Left lung (tissue), 10 donors: ENCODE data around the gene DMD. TPM values are rescaled to one million over a fixed set of nuclear protein-coding genes. Genes with fewer than 3 reads are reported as not detected.

Source experiments
- ATAC-seq: fragments of 200-7000 bp; cut with Tn5 transposase; one replicate; pipeline ENCODE4 v1.9.1; 2020; ENCODE audit warnings: moderate library complexity
- DNase-seq, 4 donors: peaks; one replicate each; pipeline ENCODE4 v3.0.0-alpha.2; 2013 to 2020
- H3K27ac ChIP-seq, 2 donors: fragments of 200-600 bp; sonication (generic) in 1 of 2; one replicate each; pipeline versions ENCODE4 v1.5.0 to v1.8.0; 2020 to 2021
- H3K27me3 ChIP-seq, 2 donors: fragments of 200-600 bp; sonication (generic) in 1 of 2; one replicate each; pipeline versions ENCODE4 v1.5.0 to v1.8.0; 2020 to 2021
- H3K36me3 ChIP-seq, 2 donors: fragments of 200-600 bp; sonication (generic) in 1 of 2; one replicate each; pipeline versions ENCODE4 v1.5.0 to v1.8.0; 2020 to 2021
- H3K4me1 ChIP-seq, 2 donors: fragments of 200-600 bp; one replicate each; pipeline ENCODE4 v1.8.0; 2021
- H3K4me3 ChIP-seq, 2 donors: fragments of 200-600 bp; sonication (generic) in 1 of 2; one replicate each; pipeline versions ENCODE4 v1.5.0 to v1.8.0; 2020 to 2021; ENCODE audit warnings: mild to moderate bottlenecking in 1 of 2
- H3K9me3 ChIP-seq, 2 donors: fragments of 200-600 bp; sonication (generic) in 1 of 2; one replicate each; pipeline versions ENCODE4 v1.5.0 to v1.8.0; 2020 to 2021
- CTCF ChIP-seq, 2 donors: fragments of 200-600 bp; sonication (generic) in 1 of 2; IDR thresholded peaks; one replicate each; pipeline versions ENCODE4 v1.5.0 to v1.8.0; 2021; ENCODE audit warnings: antibody characterized with exemption in 2 of 2
- intact Hi-C, 2 donors: fragments of 100-400 bp; cut with DNase I; formaldehyde crosslinking; loops; one replicate each; pipeline versions ENCODE4 v1.11.2 to v1.14.2; 2022
- polyA plus RNA-seq, 6 donors: library from polyadenylated mRNA; unstranded; fragments of 120-200 nt; gene quantifications; one replicate each; pipeline ENCODE4 v1.2.1, GENCODE V29; 2013; ENCODE audit not compliant: insufficient read length in 6 of 6
- total RNA-seq, 2 donors: library from RNA; stranded (reverse); fragmentation: NEBNext Ultra II Directional; extraction: Animal tissue kit (Norgen Biotek cat#: 25700); gene quantifications; one replicate each; pipeline ENCODE4 v1.2.1, GENCODE V29; 2021
- donor health status: DM: no; HTN: yes; CAD: no.
- donor health status: DM: no; HTN: no; CAD: no.

The DMD gene
- total and polyA plus RNA-seq, 8 donors = 16.6 to 68.8 (median 54.0) TPM

- intact Hi-C loops = no loop called here
- H3K4me3 ChIP-seq = no peak overlapping the region
Observed at GRCh38 chrX:32873786-32874185, 337.6 kb downstream of the DMD start.

GRCh38 chrX:32871636-32872035 is 339.7 kb downstream of the DMD start:
- Histone ChIP-seq H3K4me1 (no peaks in the 10 kb centered on the region), H3K27me3 (no peaks in the 10 kb centered on the region), H3K27ac (no peak overlapping the region), H3K36me3 (no peaks in the 10 kb centered on the region), H3K9me3 (no peaks in the 10 kb centered on the region), H3K4me3 (no peak overlapping the region)
- ATAC-seq (no peak), DNase-seq (no peak)
- intact Hi-C loops = no loop called here
- TF ChIP-seq CTCF (IDR thresholded peaks at IDR 0.05) = no peak

More at GRCh38 chrX:32873786-32874185, 337.6 kb downstream of the DMD start:
- no peak for TF ChIP-seq CTCF (IDR thresholded peaks at IDR 0.05)
- H3K9me3 ChIP-seq = no peaks in the 10 kb centered on the region
- no peak for ATAC-seq
- no peaks in the 10 kb centered on the region for H3K4me1 ChIP-seq
- H3K27me3 ChIP-seq = no peaks in the 10 kb centered on the region
- no peak overlapping the region for H3K27ac ChIP-seq
- H3K36me3 ChIP-seq = no peaks in the 10 kb centered on the region
- DNase-seq = no peak

GRCh38 chrX:32868524-32868895 is 342.8 kb downstream of the DMD start:
- Histone ChIP-seq H3K9me3 (no peaks in the 10 kb centered on the region), H3K36me3 (no peaks in the 10 kb centered on the region), H3K4me1 (no peaks in the 10 kb centered on the region), H3K27ac (no peak overlapping the region), H3K27me3 (no peaks in the 10 kb centered on the region), H3K4me3 (no peak overlapping the region)
- intact Hi-C loops = no loop called here
- ATAC-seq = no peak
- no peak for DNase-seq
- TF ChIP-seq CTCF (IDR thresholded peaks at IDR 0.05) = no peak

GRCh38 chrX:32867781-32868523 is 343.4 kb downstream of the DMD start:
- H3K9me3 ChIP-seq = no peaks in the 10 kb centered on the region
- no peaks in the 10 kb centered on the region for H3K4me1 ChIP-seq
- no peak for DNase-seq
- H3K27ac ChIP-seq = no peak overlapping the region
- TF ChIP-seq CTCF (IDR thresholded peaks at IDR 0.05) = no peak
- no peaks in the 10 kb centered on the region for H3K36me3 ChIP-seq
- ATAC-seq = no peak
- intact Hi-C loops = no loop called here
- H3K4me3 ChIP-seq = no peak overlapping the region
- H3K27me3 ChIP-seq = no peaks in the 10 kb centered on the region

- Histone ChIP-seq H3K4me3 (no peak overlapping the region), H3K27me3 (no peaks in the 10 kb centered on the region), H3K4me1 (no peaks in the 10 kb centered on the region), H3K36me3 (no peaks in the 10 kb centered on the region), H3K27ac (no peak overlapping the region), H3K9me3 (no peaks in the 10 kb centered on the region)
- intact Hi-C loops = no loop called here
- no peak for ATAC-seq
- DNase-seq = no peak
- TF ChIP-seq CTCF (IDR thresholded peaks at IDR 0.05) = no peak
Observed at GRCh38 chrX:32852203-32852602, 359.1 kb downstream of the DMD start.
